Retinal pigment epithelial cell (primary cell): ENCODE measurements around the gene AMT.
A peak's percentile ranks its signal among the peaks of the same experiment; 100 is the strongest.

Source experiments
- DNase-seq: peaks from one replicate; pipeline ENCODE4 v3.0.0-alpha.2; 2010; ENCODE audit warnings: low read depth
- H3K4me3 ChIP-seq: 2 replicates; pipeline ENCODE4 v1.5.1; 2011; ENCODE audit warnings: mild to moderate bottlenecking, low read length, control low read depth, moderate library complexity
- TF ChIP-seq, protein P1 (sequence below): conservative IDR thresholded peaks from 2 replicates; pipeline ENCODE4 v1.5.1; 2011; ENCODE audit warnings: low read depth, low read length, control low read depth, inconsistent platforms

Gene AMT

DNA sequence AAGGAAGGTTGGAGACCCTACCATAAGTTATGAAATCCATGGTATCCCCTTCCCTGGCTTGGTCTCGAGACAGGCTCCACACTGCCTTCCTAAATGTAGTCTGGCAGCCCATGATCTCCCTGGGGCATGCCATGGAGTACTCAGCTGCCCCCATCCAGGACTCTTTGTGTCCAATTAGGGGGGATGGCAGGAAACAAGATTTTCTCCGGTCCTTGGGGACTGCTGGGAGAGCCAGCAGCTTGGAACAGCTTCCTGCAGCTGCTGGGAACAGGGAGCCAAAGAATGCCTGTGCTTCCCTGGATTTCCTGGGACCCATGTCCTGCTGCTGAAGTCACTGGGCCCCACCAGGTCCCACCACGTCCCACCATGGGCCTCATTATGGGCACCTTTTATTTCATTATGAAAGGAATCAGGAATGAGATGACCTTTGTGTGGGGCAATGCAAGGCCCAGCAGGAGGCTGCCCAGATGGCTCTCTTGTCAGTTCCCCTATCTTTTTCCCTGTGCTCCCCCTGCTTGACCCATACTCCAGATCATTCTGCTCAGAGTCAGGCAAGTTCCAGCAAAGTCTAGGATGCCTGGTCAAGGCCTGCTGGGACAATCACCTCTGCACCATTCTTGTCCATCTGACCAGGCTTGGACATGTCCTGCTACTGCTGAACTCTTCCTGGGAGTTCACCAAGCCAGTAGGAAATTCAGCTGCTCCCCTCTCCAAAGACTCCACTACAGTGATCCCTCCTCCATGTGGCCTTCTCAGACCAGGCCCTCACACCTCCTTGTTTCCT lies 32.8 kb upstream of the AMT start:
- TF ChIP-seq, protein P1, sequence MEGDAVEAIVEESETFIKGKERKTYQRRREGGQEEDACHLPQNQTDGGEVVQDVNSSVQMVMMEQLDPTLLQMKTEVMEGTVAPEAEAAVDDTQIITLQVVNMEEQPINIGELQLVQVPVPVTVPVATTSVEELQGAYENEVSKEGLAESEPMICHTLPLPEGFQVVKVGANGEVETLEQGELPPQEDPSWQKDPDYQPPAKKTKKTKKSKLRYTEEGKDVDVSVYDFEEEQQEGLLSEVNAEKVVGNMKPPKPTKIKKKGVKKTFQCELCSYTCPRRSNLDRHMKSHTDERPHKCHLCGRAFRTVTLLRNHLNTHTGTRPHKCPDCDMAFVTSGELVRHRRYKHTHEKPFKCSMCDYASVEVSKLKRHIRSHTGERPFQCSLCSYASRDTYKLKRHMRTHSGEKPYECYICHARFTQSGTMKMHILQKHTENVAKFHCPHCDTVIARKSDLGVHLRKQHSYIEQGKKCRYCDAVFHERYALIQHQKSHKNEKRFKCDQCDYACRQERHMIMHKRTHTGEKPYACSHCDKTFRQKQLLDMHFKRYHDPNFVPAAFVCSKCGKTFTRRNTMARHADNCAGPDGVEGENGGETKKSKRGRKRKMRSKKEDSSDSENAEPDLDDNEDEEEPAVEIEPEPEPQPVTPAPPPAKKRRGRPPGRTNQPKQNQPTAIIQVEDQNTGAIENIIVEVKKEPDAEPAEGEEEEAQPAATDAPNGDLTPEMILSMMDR: no peak
- DNase-seq: no peak
- no peak overlapping the region for H3K4me3 ChIP-seq

- DNase-seq: no peak
- H3K4me3 ChIP-seq: no peak overlapping the region
- TF ChIP-seq, protein P1: peak; percentile 55
These were observed 32.2 kb upstream of the AMT start for GRCh38 chr3:49454458-49454857.

DNA sequence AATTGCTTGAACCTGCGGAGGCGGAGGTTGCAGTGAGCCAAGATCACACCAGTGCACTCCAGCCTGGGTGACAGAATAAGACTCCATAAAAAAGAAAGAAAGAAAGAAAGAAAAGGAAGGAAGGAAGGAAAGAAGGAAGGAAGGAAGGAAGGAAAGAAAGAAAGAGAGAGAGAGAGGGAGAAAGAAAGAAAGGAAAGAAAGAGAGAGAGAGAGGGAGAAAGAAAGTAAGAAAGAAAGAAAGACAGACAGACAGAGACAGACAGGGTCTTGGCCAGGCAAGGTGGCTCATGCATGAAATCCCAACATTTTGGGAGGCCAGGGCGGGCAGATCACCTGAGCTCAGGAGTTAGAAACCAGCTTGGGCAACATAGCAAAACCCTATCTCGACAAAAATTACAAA lies 31.3 kb upstream of the AMT start:
- DNase-seq: no peak
- H3K4me3 ChIP-seq: no peak overlapping the region
- TF ChIP-seq, protein P1: no peak

- TF ChIP-seq, protein P1: no peak
- no peak for DNase-seq
- no peak overlapping the region for H3K4me3 ChIP-seq
These were observed 23.1 kb upstream of the AMT start for GRCh38 chr3:49445391-49445790.

DNA sequence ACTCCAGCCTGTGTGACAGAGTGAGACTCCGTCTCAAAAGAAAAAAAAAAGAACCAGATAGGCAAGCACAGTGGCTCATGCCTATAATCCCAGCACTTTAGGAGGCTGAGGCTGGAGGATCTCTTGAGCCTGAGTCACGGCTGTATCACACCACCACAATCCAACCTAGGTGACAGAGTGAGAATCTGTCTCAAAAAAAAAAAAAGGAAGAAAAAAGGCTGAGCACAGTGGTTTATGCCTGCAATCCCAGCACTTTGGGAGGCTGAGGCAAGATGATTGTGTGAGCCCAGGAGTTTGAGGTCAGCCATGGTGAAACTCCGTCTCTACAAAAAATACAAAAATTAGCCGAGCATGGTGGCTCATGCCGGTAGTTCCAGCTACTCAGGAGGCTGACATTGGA lies 12.5 kb upstream of the AMT start:
- TF ChIP-seq, protein P1: no peak
- DNase-seq: no peak

GRCh38 chr3:49428752-49429080 lies 6.4 kb upstream of the AMT start:
- no peak for DNase-seq

More for the DNA sequence above, 12.5 kb upstream of the AMT start:
- H3K4me3 ChIP-seq: no peak overlapping the region

GRCh38 chr3:49427586-49427985 lies 5.3 kb upstream of the AMT start:
- no peak for DNase-seq
- no peak overlapping the region for H3K4me3 ChIP-seq
- TF ChIP-seq, protein P1: no peak

More at GRCh38 chr3:49428752-49429080, 6.4 kb upstream of the AMT start:
- TF ChIP-seq, protein P1: peak; percentile 10
- H3K4me3 ChIP-seq: peak overlapping the region; percentile 73
